Ectodermal cell (in vitro differentiated cells): ENCODE data around the gene CCKAR.

Experiments
- H3K27ac ChIP-seq: 2 replicates; pipeline ENCODE4 v1.7.0; 2013; ENCODE audit warnings: mild to moderate bottlenecking, low read depth, low read length; ENCODE audit not compliant: insufficient read depth, poor library complexity, severe bottlenecking
- H3K27me3 ChIP-seq: 2 replicates; pipeline ENCODE4 v1.7.0; 2013; ENCODE audit warnings: mild to moderate bottlenecking, low read length; ENCODE audit not compliant: insufficient read depth, control insufficient read depth, poor library complexity, severe bottlenecking
- H3K36me3 ChIP-seq: one replicate; pipeline ENCODE4 v1.7.0; 2013; ENCODE audit warnings: low read length; ENCODE audit not compliant: control insufficient read depth, insufficient read depth
- H3K4me1 ChIP-seq: one replicate; pipeline ENCODE4 v1.7.0; 2013; ENCODE audit warnings: low read length; ENCODE audit not compliant: control insufficient read depth, insufficient read depth
- H3K4me3 ChIP-seq: 2 replicates; pipeline ENCODE4 v1.7.0; 2013; ENCODE audit warnings: low read depth, low read length, control low read depth; ENCODE audit not compliant: insufficient read depth
- H3K9me3 ChIP-seq: 2 replicates; pipeline ENCODE4 v1.7.0; 2013; ENCODE audit warnings: mild to moderate bottlenecking, low read length, moderate library complexity; ENCODE audit not compliant: control insufficient read depth
- WGBS, 2 experiments: methylation state at CpG; one replicate each; pipeline ENCODE4 v1.1.7; 2013; ENCODE audit warnings: missing lambda C conversion rate in 2 of 2; 5-methylcytosine and 5-hydroxymethylcytosine counted together

CCKAR gene

GRCh38 chr4:26462874-26463273 lies 27.4 kb downstream of the CCKAR start:
- 82 to 89% methylated on average over 1 of the region's 2 CpGs for WGBS, 2 experiments
- Histone ChIP-seq H3K4me1 (no peaks in the 10 kb centered on the region), H3K36me3 (no peaks in the 10 kb centered on the region), H3K9me3 (no peaks in the 10 kb centered on the region), H3K27ac (no peak overlapping the region), H3K27me3 (no peaks in the 10 kb centered on the region), H3K4me3 (no peak overlapping the region)

GRCh38 chr4:26459756-26460530 lies 30.3 kb downstream of the CCKAR start:
- H3K36me3 ChIP-seq, result no peaks in the 10 kb centered on the region
- H3K4me1 ChIP-seq, result no peaks in the 10 kb centered on the region
- H3K27me3 ChIP-seq, result no peaks in the 10 kb centered on the region
- H3K27ac ChIP-seq, result no peak overlapping the region
- WGBS, 2 experiments, result 88 to 95% methylated on average over 13 of the region's 13 CpGs
- H3K4me3 ChIP-seq, result no peak overlapping the region
- H3K9me3 ChIP-seq, result no peaks in the 10 kb centered on the region

DNA sequence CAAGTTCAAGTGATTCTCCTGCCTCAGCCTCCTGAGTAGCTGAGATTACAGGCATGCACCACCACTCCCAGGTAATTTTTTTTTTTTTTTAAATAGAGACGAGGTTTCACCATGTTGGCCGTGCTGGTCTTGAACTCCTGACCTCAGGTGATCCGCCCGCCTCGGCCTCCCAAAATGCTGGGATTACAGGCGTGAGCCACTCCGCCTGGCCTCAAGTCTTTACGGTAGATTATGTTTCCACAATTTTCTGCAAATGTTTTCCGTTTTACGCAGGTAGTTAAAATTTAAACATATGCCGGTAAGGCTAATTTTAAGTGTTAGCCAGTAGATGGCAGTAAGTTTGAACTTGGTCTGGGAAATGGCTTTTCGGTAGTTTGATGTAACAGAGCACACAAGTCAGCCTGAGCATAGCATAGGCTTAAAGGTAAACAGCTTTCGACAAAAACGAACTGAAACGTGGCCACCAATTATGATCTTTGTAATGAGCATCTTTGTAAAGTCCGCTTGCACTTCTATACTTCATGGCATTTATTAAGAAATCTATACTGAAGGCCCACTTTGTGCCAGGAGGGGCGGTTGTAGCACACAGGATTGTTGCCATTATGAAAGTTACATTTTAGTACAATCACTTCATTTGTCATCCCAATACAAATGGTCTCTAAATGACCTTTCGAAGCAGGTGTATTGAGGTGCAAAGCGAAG lies 31.1 kb downstream of the CCKAR start:
- no peak overlapping the region for H3K27ac ChIP-seq
- H3K4me3 ChIP-seq, result no peak overlapping the region
- no peaks in the 10 kb centered on the region for H3K4me1 ChIP-seq
- H3K27me3 ChIP-seq, result no peaks in the 10 kb centered on the region
- 62 to 68% methylated on average over 18 to 19 of the region's 19 CpGs for WGBS, 2 experiments
- no peaks in the 10 kb centered on the region for H3K36me3 ChIP-seq
- no peaks in the 10 kb centered on the region for H3K9me3 ChIP-seq

GRCh38 chr4:26458157-26458561 lies 32.1 kb downstream of the CCKAR start:
- no peaks in the 10 kb centered on the region for H3K27me3 ChIP-seq
- H3K4me1 ChIP-seq, result no peaks in the 10 kb centered on the region
- no peaks in the 10 kb centered on the region for H3K9me3 ChIP-seq
- H3K4me3 ChIP-seq, result no peak overlapping the region
- H3K27ac ChIP-seq, result no peak overlapping the region
- no peaks in the 10 kb centered on the region for H3K36me3 ChIP-seq
- WGBS, 2 experiments, result 89 to 91% methylated on average over 4 of the region's 7 CpGs

GRCh38 chr4:26457412-26457811 lies 32.9 kb downstream of the CCKAR start:
- H3K9me3 ChIP-seq, result no peaks in the 10 kb centered on the region
- no peak overlapping the region for H3K27ac ChIP-seq
- H3K27me3 ChIP-seq, result no peaks in the 10 kb centered on the region
- WGBS, 2 experiments, result 90 to 92% methylated on average over 6 of the region's 6 CpGs
- H3K36me3 ChIP-seq, result no peaks in the 10 kb centered on the region
- no peak overlapping the region for H3K4me3 ChIP-seq
- H3K4me1 ChIP-seq, result no peaks in the 10 kb centered on the region

DNA sequence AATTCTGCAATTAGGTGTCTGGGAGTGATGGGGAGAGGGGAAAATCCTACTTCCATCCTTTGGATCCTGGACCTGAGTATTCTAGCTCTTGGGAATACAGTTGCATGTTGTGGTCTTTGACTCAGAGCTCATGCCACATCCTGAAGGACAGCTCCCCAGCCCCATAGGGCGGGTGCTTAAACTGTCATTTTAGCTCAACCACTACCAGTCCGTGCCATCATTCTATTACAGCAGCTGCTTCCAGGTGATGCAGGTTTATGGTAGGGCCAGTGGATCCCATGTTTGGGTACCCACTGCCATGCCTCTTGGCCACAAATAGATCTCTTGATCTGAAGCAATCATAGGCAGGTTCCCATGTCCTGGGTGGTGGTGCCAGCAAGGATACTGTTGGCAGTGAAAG lies 34.7 kb downstream of the CCKAR start:
- Histone ChIP-seq H3K9me3 (no peaks in the 10 kb centered on the region), H3K36me3 (no peaks in the 10 kb centered on the region), H3K4me3 (no peak overlapping the region), H3K27ac (no peak overlapping the region), H3K27me3 (no peaks in the 10 kb centered on the region), H3K4me1 (no peaks in the 10 kb centered on the region)
- WGBS, 2 experiments, result 97% methylated on average over 2 of the region's 2 CpGs

DNA sequence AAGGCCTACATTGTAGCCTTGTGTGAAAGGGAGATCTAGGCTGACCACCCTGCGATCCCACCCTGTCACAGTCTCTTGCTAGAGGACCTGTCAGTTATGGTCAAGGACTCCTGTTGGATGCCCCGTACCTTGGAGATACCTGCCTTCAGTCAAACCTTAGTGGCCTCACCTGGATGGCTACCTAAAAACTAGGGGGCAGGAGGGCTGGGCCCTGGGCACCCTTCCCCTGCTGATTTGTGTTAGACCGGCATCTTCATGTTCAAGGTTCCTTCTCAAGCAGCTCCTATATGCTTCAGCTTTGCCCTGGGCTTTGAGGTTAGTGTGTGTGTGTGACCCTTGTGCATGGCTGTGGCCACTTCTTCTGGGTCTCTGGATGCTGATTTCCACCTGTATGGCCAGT lies 35.3 kb downstream of the CCKAR start:
- Histone ChIP-seq H3K4me3 (no peak overlapping the region), H3K27ac (no peak overlapping the region), H3K4me1 (no peaks in the 10 kb centered on the region), H3K36me3 (no peaks in the 10 kb centered on the region), H3K9me3 (no peaks in the 10 kb centered on the region), H3K27me3 (no peaks in the 10 kb centered on the region)
- 91 to 96% methylated on average over 3 of the region's 3 CpGs for WGBS, 2 experiments

- Histone ChIP-seq H3K27ac (no peak overlapping the region), H3K27me3 (no peaks in the 10 kb centered on the region), H3K9me3 (no peaks in the 10 kb centered on the region), H3K36me3 (no peaks in the 10 kb centered on the region), H3K4me3 (no peak overlapping the region), H3K4me1 (no peaks in the 10 kb centered on the region)
- WGBS, 2 experiments, result 86 to 87% methylated on average over 15 of the region's 15 CpGs
Measured at GRCh38 chr4:26452565-26453531, 37.4 kb downstream of the CCKAR start.

GRCh38 chr4:26451597-26451996 lies 38.7 kb downstream of the CCKAR start:
- 82 to 85% methylated on average over 3 of the region's 3 CpGs for WGBS, 2 experiments
- H3K27me3 ChIP-seq, result no peaks in the 10 kb centered on the region
- no peaks in the 10 kb centered on the region for H3K9me3 ChIP-seq
- no peak overlapping the region for H3K4me3 ChIP-seq
- no peaks in the 10 kb centered on the region for H3K4me1 ChIP-seq
- no peaks in the 10 kb centered on the region for H3K36me3 ChIP-seq
- no peak overlapping the region for H3K27ac ChIP-seq

DNA sequence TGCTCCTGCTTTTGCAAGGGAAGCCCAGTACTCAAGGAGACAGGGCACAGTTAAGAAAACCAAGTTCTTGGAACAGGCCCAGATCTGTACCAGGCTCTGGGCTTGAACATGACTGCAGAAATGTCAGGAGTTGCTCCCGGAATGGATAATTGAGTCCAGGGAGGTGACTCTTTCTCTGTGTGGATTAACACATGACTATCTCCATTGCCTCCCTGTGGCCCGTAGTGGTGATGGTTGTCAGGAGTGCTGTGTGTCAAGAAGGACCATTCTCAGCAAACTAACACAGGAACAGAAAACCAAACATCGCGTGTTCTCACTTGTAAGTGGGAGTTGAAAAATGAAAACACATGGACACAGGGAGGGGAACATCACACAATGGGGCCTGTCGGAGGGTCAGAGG lies 39.9 kb downstream of the CCKAR start:
- Histone ChIP-seq H3K4me3 (no peak overlapping the region), H3K36me3 (no peaks in the 10 kb centered on the region), H3K27ac (no peak overlapping the region), H3K27me3 (no peaks in the 10 kb centered on the region), H3K4me1 (no peaks in the 10 kb centered on the region), H3K9me3 (no peaks in the 10 kb centered on the region)
- 93 to 94% methylated on average over 5 of the region's 5 CpGs for WGBS, 2 experiments
